GM12891 (cell line): ENCODE measurements around the gene CHD9NB.

Experiments
- POLR2A ChIP-seq: IDR thresholded peaks from 2 replicates; pipeline ENCODE4 v1.6.1; 2011; ENCODE audit warnings: low read depth, low read length, control low read depth
- POLR2AphosphoS5 ChIP-seq: IDR thresholded peaks from 2 replicates; pipeline ENCODE4 v1.6.1; 2011; ENCODE audit warnings: low read depth, low read length, control low read depth
- POU2F2 ChIP-seq: IDR thresholded peaks from 2 replicates; pipeline ENCODE4 v1.6.1; 2011; ENCODE audit warnings: low read depth, mild to moderate bottlenecking, control low read depth, low read length, moderate library complexity
- TAF1 ChIP-seq: IDR thresholded peaks from 2 replicates; pipeline ENCODE4 v1.6.1; 2011; ENCODE audit warnings: low read depth, low read length, control low read depth

DNA sequence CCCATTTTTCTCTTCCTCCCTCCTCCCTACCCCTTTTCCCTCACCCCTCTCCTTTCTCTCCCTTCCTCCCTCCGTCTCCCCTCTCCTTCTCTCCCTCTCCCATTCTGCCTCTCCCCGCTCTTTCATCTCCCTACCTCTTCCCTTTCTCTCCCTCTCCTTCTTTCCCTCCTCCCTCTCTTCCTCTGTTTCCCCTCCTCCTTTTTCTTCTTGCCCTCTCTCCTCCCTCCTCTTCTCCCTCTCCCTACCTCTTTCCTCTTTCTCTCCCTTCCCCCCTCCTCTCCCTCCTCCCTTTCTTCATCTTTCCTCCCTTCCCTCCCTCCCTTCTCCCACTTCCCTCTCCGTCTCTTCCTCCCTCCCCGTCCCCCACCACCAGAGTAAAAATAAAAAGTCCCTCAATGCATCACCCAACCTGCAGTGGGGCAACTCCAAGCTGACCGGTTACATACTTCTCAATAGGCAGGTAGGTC lies 10.4 kb downstream of the CHD9NB start:
- TF ChIP-seq POLR2AphosphoS5 (no peak), POLR2A (no peak), POU2F2 (no peak), TAF1 (no peak)
